Caco-2 (cell line): ENCODE results near the gene AVEN. TPM values are rescaled to one million over a fixed set of nuclear protein-coding genes. Genes with fewer than 3 reads are reported as not detected.

ENCODE experiments used
- BruUV-seq: library from RNA; stranded (reverse); fragments of 400-500 nt; replicated peaks from 2 replicates; lab custom pipeline; 2021; lab: Mats Ljungman, UMichigan
- CTCF ChIA-PET: fragments of 300-600 bp; sonication (Branson Sonifier 250); formaldehyde crosslinking; loops from one replicate; lab custom pipeline; 2022; ENCODE audit warnings: antibody characterized with exemption; lab: Charles Lee
- POLR2A ChIA-PET: fragments of 300-600 bp; sonication (Branson Sonifier 250); formaldehyde crosslinking; loops from one replicate; lab custom pipeline; 2022; ENCODE audit warnings: antibody characterized with exemption; lab: Charles Lee
- DNase-seq, 2 experiments: peaks; one replicate each; pipeline versions ENCODE4 v3.0.0 to v3.0.0-alpha.2; 2020 to 2022
- H3K27me3 ChIP-seq: replicated peaks from 2 replicates; pipeline ENCODE4 v1.6.0; 2011; ENCODE audit warnings: low read length; ENCODE audit not compliant: control insufficient read depth, insufficient read depth
- H3K36me3 ChIP-seq: 2 replicates; pipeline ENCODE4 v1.5.1; 2011; ENCODE audit warnings: low read length; ENCODE audit not compliant: control insufficient read depth, insufficient read depth
- H3K4me1 ChIP-seq: fragments of 250-450 bp; sonication (Bioruptor Pico); 2 replicates; pipeline ENCODE4 v1.5.1; 2020; ENCODE audit warnings: mild to moderate bottlenecking
- H3K4me3 ChIP-seq: 2 replicates; pipeline ENCODE4 v1.5.1; 2011; ENCODE audit warnings: low read depth, mild to moderate bottlenecking, control low read depth, low read length
- H3K9me3 ChIP-seq: fragments of 250-450 bp; sonication (Bioruptor Pico); 2 replicates; pipeline ENCODE4 v1.5.1; 2020; ENCODE audit warnings: mild to moderate bottlenecking, moderate library complexity
- H3K27ac Mint-ChIP-seq: one replicate; pipeline ENCODE4 v1.8.0; 2022; ENCODE audit warnings: mixed read lengths; ENCODE audit not compliant: unreplicated experiment
- H3K27me3 Mint-ChIP-seq: one replicate; pipeline ENCODE4 v1.8.0; 2022; ENCODE audit warnings: mixed read lengths; ENCODE audit not compliant: insufficient read depth, unreplicated experiment
- H3K36me3 Mint-ChIP-seq: one replicate; pipeline ENCODE4 v1.8.0; 2022; ENCODE audit warnings: mild to moderate bottlenecking, mixed read lengths; ENCODE audit not compliant: insufficient read depth, unreplicated experiment
- H3K4me1 Mint-ChIP-seq: one replicate; pipeline ENCODE4 v1.8.0; 2022; ENCODE audit warnings: low read depth, mixed read lengths; ENCODE audit not compliant: unreplicated experiment
- H3K4me3 Mint-ChIP-seq: one replicate; pipeline ENCODE4 v1.8.0; 2022; ENCODE audit warnings: mild to moderate bottlenecking, moderate library complexity, mixed read lengths; ENCODE audit not compliant: unreplicated experiment
- H3K9me3 Mint-ChIP-seq: one replicate; pipeline ENCODE4 v1.8.0; 2022; ENCODE audit warnings: mixed read lengths; ENCODE audit not compliant: unreplicated experiment
- intact Hi-C: fragments of 100-400 bp; cut with micrococcal nuclease; formaldehyde crosslinking; loops from one replicate; pipeline ENCODE4 v1.10.0; 2022; ENCODE audit not compliant: unreplicated experiment
- total RNA-seq: library from RNA; stranded (reverse); gene quantifications from 2 replicates; pipeline ENCODE4 v1.2.3, GENCODE V29; 2022
- TF ChIP-seq, protein P1 (sequence below), 2 experiments: fragments of 200-600 bp in 1 of 2; IDR thresholded peaks; 1 replicate in 1 of 2; 2 replicates in 1 of 2; pipeline versions ENCODE4 v1.5.1 to v1.8.0; 2011 to 2022; ENCODE audit warnings: antibody characterized with exemption in 1 of 2, control low read depth in 1 of 2, inconsistent platforms in 1 of 2, low read depth in 1 of 2, low read length in 1 of 2, mild to moderate bottlenecking in 1 of 2, moderate library complexity in 1 of 2; ENCODE audit not compliant: insufficient read depth in 1 of 2, severe bottlenecking in 1 of 2, unreplicated experiment in 1 of 2

AVEN gene
- total RNA-seq, 1 experiment from 2014 or later, result 8.7 TPM

DNA sequence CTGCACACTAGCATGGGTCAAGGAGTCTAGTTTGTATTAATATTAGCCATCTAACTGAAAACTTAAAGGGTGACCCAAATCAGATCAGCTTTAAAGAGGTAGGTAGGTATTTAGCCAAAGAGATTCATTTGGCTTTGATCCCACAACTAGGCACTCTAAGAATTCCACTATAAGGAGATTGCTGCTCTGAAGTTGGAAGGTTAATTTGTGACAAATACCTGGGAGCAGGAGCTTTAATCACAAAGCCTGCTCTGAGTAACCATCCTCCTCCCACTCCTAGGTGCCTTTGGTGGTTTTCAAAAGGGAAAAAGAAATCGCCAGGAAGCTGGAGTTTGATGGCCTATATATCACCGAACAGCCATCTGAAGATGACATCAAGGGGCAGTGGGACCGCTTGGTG is 191.0 kb downstream of the AVEN start:
- ChIA-PET POLR2A (no interaction called here), CTCF (no interaction called here)

DNA sequence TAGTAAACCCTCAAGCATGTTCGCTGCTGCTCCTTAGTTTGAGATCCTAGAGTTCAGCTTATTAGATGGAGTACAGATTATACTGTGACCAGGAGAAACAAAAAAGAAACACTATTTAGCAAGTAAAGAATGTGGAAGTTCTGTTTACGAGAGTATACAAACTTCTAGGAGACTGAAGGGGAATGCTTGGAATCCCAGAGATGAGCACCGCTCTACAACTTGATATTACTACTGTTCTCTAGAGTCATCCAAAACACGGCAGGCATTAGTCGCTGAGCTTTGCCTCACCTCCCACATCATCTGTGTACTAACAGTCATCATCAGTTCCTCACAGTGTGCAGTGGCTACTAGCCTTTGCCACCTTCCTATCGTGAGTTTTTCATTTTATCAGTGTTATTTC is 192.1 kb downstream of the AVEN start:
- DNase-seq, result no peak
- no peaks in the 10 kb centered on the region for H3K36me3 ChIP-seq
- ChIA-PET CTCF (no interaction called here), POLR2A (no interaction called here)
- Mint-ChIP-seq H3K36me3 (no peaks in the 10 kb centered on the region), H3K27ac (peak overlapping the region; percentile 7), H3K9me3 (no peaks in the 10 kb centered on the region), H3K4me1 (peaks cover 28% of the 10 kb centered on the region), H3K27me3 (no peaks in the 10 kb centered on the region), H3K4me3 (no peak overlapping the region)
- no TSS peak for BruUV-seq
- no peaks in the 10 kb centered on the region for H3K9me3 ChIP-seq
- no peak overlapping the region for H3K4me3 ChIP-seq
- no peaks in the 10 kb centered on the region for H3K27me3 ChIP-seq
- H3K4me1 ChIP-seq, result peaks cover 11% of the 10 kb centered on the region; the same call in 1 of the 2 replicates
- TF ChIP-seq, protein P1, sequence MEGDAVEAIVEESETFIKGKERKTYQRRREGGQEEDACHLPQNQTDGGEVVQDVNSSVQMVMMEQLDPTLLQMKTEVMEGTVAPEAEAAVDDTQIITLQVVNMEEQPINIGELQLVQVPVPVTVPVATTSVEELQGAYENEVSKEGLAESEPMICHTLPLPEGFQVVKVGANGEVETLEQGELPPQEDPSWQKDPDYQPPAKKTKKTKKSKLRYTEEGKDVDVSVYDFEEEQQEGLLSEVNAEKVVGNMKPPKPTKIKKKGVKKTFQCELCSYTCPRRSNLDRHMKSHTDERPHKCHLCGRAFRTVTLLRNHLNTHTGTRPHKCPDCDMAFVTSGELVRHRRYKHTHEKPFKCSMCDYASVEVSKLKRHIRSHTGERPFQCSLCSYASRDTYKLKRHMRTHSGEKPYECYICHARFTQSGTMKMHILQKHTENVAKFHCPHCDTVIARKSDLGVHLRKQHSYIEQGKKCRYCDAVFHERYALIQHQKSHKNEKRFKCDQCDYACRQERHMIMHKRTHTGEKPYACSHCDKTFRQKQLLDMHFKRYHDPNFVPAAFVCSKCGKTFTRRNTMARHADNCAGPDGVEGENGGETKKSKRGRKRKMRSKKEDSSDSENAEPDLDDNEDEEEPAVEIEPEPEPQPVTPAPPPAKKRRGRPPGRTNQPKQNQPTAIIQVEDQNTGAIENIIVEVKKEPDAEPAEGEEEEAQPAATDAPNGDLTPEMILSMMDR (IDR thresholded peaks at IDR 0.05; ENCODE audit: insufficient read depth in 1 of 2, low read depth in 1 of 2, low read length in 1 of 2, severe bottlenecking in 1 of 2, unreplicated experiment in 1 of 2), result no peak
- intact Hi-C loops, result no loop called here

More for the DNA sequence above, 191.0 kb downstream of the AVEN start:
- H3K9me3 ChIP-seq, result no peaks in the 10 kb centered on the region
- no peaks in the 10 kb centered on the region for H3K27me3 Mint-ChIP-seq
- no peak overlapping the region for H3K27ac Mint-ChIP-seq
- H3K36me3 ChIP-seq, result no peaks in the 10 kb centered on the region
- peaks cover 28% of the 10 kb centered on the region for H3K4me1 Mint-ChIP-seq
- no peak overlapping the region for H3K4me3 ChIP-seq
- BruUV-seq, result no TSS peak
- DNase-seq, result no peak
- no peak overlapping the region for H3K4me3 Mint-ChIP-seq
- TF ChIP-seq, protein P1 (IDR thresholded peaks at IDR 0.05; ENCODE audit: insufficient read depth in 1 of 2, low read depth in 1 of 2, low read length in 1 of 2, severe bottlenecking in 1 of 2, unreplicated experiment in 1 of 2), result no peak
- intact Hi-C loops, result no loop called here
- peaks cover 21% of the 10 kb centered on the region for H3K4me1 ChIP-seq
- H3K27me3 ChIP-seq, result no peaks in the 10 kb centered on the region
- H3K9me3 Mint-ChIP-seq, result no peaks in the 10 kb centered on the region
- H3K36me3 Mint-ChIP-seq, result no peaks in the 10 kb centered on the region

DNA sequence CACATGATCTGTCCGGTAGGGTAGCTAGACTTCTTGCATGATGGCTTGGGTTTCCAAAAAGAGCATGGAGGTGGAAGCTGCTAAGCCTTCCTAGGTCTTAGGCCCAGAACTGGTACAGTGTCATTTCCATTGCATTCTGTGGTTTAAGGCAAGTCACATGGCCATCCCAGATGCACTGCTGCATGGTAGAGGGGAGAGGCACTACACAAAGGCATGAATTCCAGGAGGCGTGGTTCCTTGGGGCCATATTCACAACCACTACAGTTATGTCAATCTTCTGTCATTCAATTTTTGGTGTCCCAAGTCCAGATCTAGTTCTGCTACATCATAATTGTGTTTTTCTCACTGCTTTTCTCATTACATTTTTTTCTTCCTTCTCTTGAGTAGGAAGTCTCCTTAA is 192.9 kb downstream of the AVEN start:
- TF ChIP-seq, protein P1 (IDR thresholded peaks at IDR 0.05; ENCODE audit: insufficient read depth in 1 of 2, low read depth in 1 of 2, low read length in 1 of 2, severe bottlenecking in 1 of 2, unreplicated experiment in 1 of 2), result no peak
- Mint-ChIP-seq H3K27me3 (no peaks in the 10 kb centered on the region), H3K4me3 (no peak overlapping the region), H3K9me3 (no peaks in the 10 kb centered on the region), H3K27ac (peak overlapping the region; percentile 7), H3K36me3 (no peaks in the 10 kb centered on the region), H3K4me1 (peaks cover 23% of the 10 kb centered on the region)
- Histone ChIP-seq H3K27me3 (no peaks in the 10 kb centered on the region), H3K4me3 (no peak overlapping the region), H3K4me1 (peaks cover 11% of the 10 kb centered on the region; the same call in 1 of the 2 replicates), H3K36me3 (no peaks in the 10 kb centered on the region), H3K9me3 (no peaks in the 10 kb centered on the region)
- BruUV-seq, result no TSS peak
- DNase-seq, result peak; percentile 25 to 52
- POLR2A ChIA-PET, result no interaction called here
- CTCF ChIA-PET, result no interaction called here
- intact Hi-C loops, result no loop called here
